Activated CD4-positive, alpha-beta T cell treated with anti-CD3 and anti-CD28 coated beads, Interleukin-2, amount 10 ng/mL, durations not matched to agents 7 days and 5 days (primary cell): ENCODE data around the gene NINJ2. TPM values are rescaled to one million over a fixed set of nuclear protein-coding genes. Genes with fewer than 3 reads are reported as not detected.

Experiments
- CTCF ChIA-PET: fragments of 350-600 bp; sonication (Branson Sonifier 250); formaldehyde crosslinking; loops from one replicate; lab custom pipeline; 2021; ENCODE audit warnings: antibody characterized with exemption; lab: Charles Lee
- POLR2A ChIA-PET: fragments of 350-600 bp; sonication (Branson Sonifier 250); formaldehyde crosslinking; loops from one replicate; lab custom pipeline; 2021; ENCODE audit warnings: antibody characterized with exemption; lab: Charles Lee
- DNase-seq: peaks from one replicate; pipeline ENCODE4 v3.0.0-alpha.2; 2020
- H3K27ac Mint-ChIP-seq: one replicate; pipeline ENCODE4 v1.8.0; 2021; ENCODE audit warnings: mild to moderate bottlenecking, moderate library complexity, mixed read lengths
- H3K27me3 Mint-ChIP-seq: one replicate; pipeline ENCODE4 v1.8.0; 2021; ENCODE audit warnings: mixed read lengths
- H3K36me3 Mint-ChIP-seq: one replicate; pipeline ENCODE4 v1.8.0; 2021; ENCODE audit warnings: low read depth, mixed read lengths
- H3K4me1 Mint-ChIP-seq: one replicate; pipeline ENCODE4 v1.8.0; 2021; ENCODE audit warnings: mixed read lengths
- H3K4me3 Mint-ChIP-seq: one replicate; pipeline ENCODE4 v1.8.0; 2021; ENCODE audit warnings: mild to moderate bottlenecking, moderate library complexity, mixed read lengths
- H3K9me3 Mint-ChIP-seq: one replicate; pipeline ENCODE4 v1.8.0; 2021; ENCODE audit warnings: mixed read lengths
- total RNA-seq, 2 experiments: library from RNA; stranded (reverse); gene quantifications; one replicate each; pipeline ENCODE4 v1.2.3, GENCODE V29; 2021

NINJ2 gene
- total RNA-seq, 2 experiments from 2014 or later: 6.7 to 7.4 TPM

- Mint-ChIP-seq H3K27ac (no peak overlapping the region), H3K4me1 (peaks cover 56% of the 10 kb centered on the region), H3K4me3 (no peak overlapping the region), H3K9me3 (no peaks in the 10 kb centered on the region), H3K36me3 (no peaks in the 10 kb centered on the region), H3K27me3 (no peaks in the 10 kb centered on the region)
- ChIA-PET POLR2A (no interaction called here), CTCF (interaction anchor here (0.6 to 3.2 kb wide), 5 partner anchors 14 to 133 kb away, joined by 3 to 13 read pairs (median 5); partner anchors contain the start of gene WNK1)
- no peak for DNase-seq
These were observed 44.6 kb downstream of the NINJ2 start for GRCh38 chr12:618605-619004.

GRCh38 chr12:617304-617915 lies 45.8 kb downstream of the NINJ2 start:
- no peak overlapping the region for H3K27ac Mint-ChIP-seq
- ChIA-PET CTCF (interaction anchor here (0.9 to 2.1 kb wide), 6 partner anchors 9 to 134 kb away, joined by 3 to 8 read pairs (median 5); no protein-coding TSS in a partner anchor), POLR2A (no interaction called here)
- no peak for DNase-seq
- H3K36me3 Mint-ChIP-seq: no peaks in the 10 kb centered on the region
- no peaks in the 10 kb centered on the region for H3K27me3 Mint-ChIP-seq
- H3K4me3 Mint-ChIP-seq: no peak overlapping the region
- H3K4me1 Mint-ChIP-seq: peaks cover 44% of the 10 kb centered on the region
- no peaks in the 10 kb centered on the region for H3K9me3 Mint-ChIP-seq

GRCh38 chr12:615620-616019 lies 47.6 kb downstream of the NINJ2 start:
- POLR2A ChIA-PET: interaction anchor here (1.4 kb wide), 1 partner anchor 135 kb away, joined by 5 read pairs; no protein-coding TSS in a partner anchor
- H3K4me1 Mint-ChIP-seq: peaks cover 46% of the 10 kb centered on the region
- CTCF ChIA-PET: interaction anchor here (0.9 to 2.8 kb wide), 9 partner anchors 9 to 178 kb away, joined by 3 to 16 read pairs (median 7); partner anchors contain the start of gene WNK1
- H3K27me3 Mint-ChIP-seq: no peaks in the 10 kb centered on the region
- H3K4me3 Mint-ChIP-seq: no peak overlapping the region
- no peaks in the 10 kb centered on the region for H3K9me3 Mint-ChIP-seq
- no peak overlapping the region for H3K27ac Mint-ChIP-seq
- H3K36me3 Mint-ChIP-seq: no peaks in the 10 kb centered on the region
- DNase-seq: no peak

- peak; percentile 32 for DNase-seq
- Mint-ChIP-seq H3K4me1 (peaks cover 50% of the 10 kb centered on the region), H3K9me3 (no peaks in the 10 kb centered on the region), H3K36me3 (no peaks in the 10 kb centered on the region), H3K27ac (no peak overlapping the region), H3K27me3 (no peaks in the 10 kb centered on the region), H3K4me3 (no peak overlapping the region)
- ChIA-PET CTCF (interaction anchor here (0.6 to 2.8 kb wide), 12 partner anchors 9 to 295 kb away, joined by 3 to 16 read pairs (median 4); partner anchors contain the start of gene WNK1), POLR2A (interaction anchor here (0.6 to 1.4 kb wide), 3 partner anchors 16 to 137 kb away, joined by 3 to 7 read pairs (median 5); no protein-coding TSS in a partner anchor)
These were observed 48.8 kb downstream of the NINJ2 start for GRCh38 chr12:614411-614970.

- Mint-ChIP-seq H3K4me3 (no peak overlapping the region), H3K27me3 (no peaks in the 10 kb centered on the region), H3K36me3 (no peaks in the 10 kb centered on the region), H3K9me3 (no peaks in the 10 kb centered on the region), H3K4me1 (peaks cover 45% of the 10 kb centered on the region), H3K27ac (no peak overlapping the region)
- ChIA-PET POLR2A (interaction anchor here (0.9 to 1.4 kb wide), 2 partner anchors 17 to 137 kb away, joined by 5 to 7 read pairs; no protein-coding TSS in a partner anchor), CTCF (interaction anchor here (0.8 to 2.8 kb wide), 11 partner anchors 9 to 295 kb away, joined by 3 to 16 read pairs (median 5); partner anchors contain the start of gene WNK1)
- DNase-seq: no peak
These were observed 49.2 kb downstream of the NINJ2 start for GRCh38 chr12:613996-614395.

GRCh38 chr12:612886-613285 lies 50.4 kb downstream of the NINJ2 start:
- H3K4me3 Mint-ChIP-seq: no peak overlapping the region
- no peak for DNase-seq
- peaks cover 52% of the 10 kb centered on the region for H3K4me1 Mint-ChIP-seq
- CTCF ChIA-PET: interaction anchor here (2.0 kb wide), 1 partner anchor 37 kb away, joined by 8 read pairs; no protein-coding TSS in a partner anchor
- no peaks in the 10 kb centered on the region for H3K27me3 Mint-ChIP-seq
- no peak overlapping the region for H3K27ac Mint-ChIP-seq
- H3K9me3 Mint-ChIP-seq: no peaks in the 10 kb centered on the region
- POLR2A ChIA-PET: no interaction called here
- no peaks in the 10 kb centered on the region for H3K36me3 Mint-ChIP-seq

- CTCF ChIA-PET: interaction anchor here (1.0 to 1.3 kb wide), 3 partner anchors 10 to 36 kb away, joined by 3 to 5 read pairs (median 4); no protein-coding TSS in a partner anchor
These were observed 51.0 kb downstream of the NINJ2 start for GRCh38 chr12:612293-612692.

GRCh38 chr12:611721-612120 lies 51.5 kb downstream of the NINJ2 start:
- no peak for DNase-seq
- CTCF ChIA-PET: interaction anchor here (1.0 to 2.4 kb wide), 4 partner anchors 8 to 36 kb away, joined by 3 to 7 read pairs (median 4); no protein-coding TSS in a partner anchor

More at GRCh38 chr12:612293-612692, 51.0 kb downstream of the NINJ2 start:
- peaks cover 54% of the 10 kb centered on the region for H3K4me1 Mint-ChIP-seq
- no peak overlapping the region for H3K4me3 Mint-ChIP-seq
- H3K27ac Mint-ChIP-seq: no peak overlapping the region
- no peaks in the 10 kb centered on the region for H3K36me3 Mint-ChIP-seq
- no peaks in the 10 kb centered on the region for H3K9me3 Mint-ChIP-seq
- no peak for DNase-seq
- POLR2A ChIA-PET: interaction anchor here (0.6 kb wide), 1 partner anchor 53 kb away, joined by 3 read pairs; no protein-coding TSS in a partner anchor
- H3K27me3 Mint-ChIP-seq: no peaks in the 10 kb centered on the region

GRCh38 chr12:608921-609320 lies 54.3 kb downstream of the NINJ2 start:
- no peak overlapping the region for H3K27ac Mint-ChIP-seq
- no peak for DNase-seq
- no peak overlapping the region for H3K4me3 Mint-ChIP-seq
- no peaks in the 10 kb centered on the region for H3K36me3 Mint-ChIP-seq
- no peaks in the 10 kb centered on the region for H3K9me3 Mint-ChIP-seq
- POLR2A ChIA-PET: no interaction called here
- CTCF ChIA-PET: interaction anchor here (0.8 to 2.5 kb wide), 5 partner anchors 11 to 341 kb away, joined by 3 to 10 read pairs (median 3); partner anchors contain the start of gene RAD52
- peaks cover 40% of the 10 kb centered on the region for H3K4me1 Mint-ChIP-seq
- H3K27me3 Mint-ChIP-seq: no peaks in the 10 kb centered on the region

More at GRCh38 chr12:611721-612120, 51.5 kb downstream of the NINJ2 start:
- Mint-ChIP-seq H3K27me3 (no peaks in the 10 kb centered on the region), H3K9me3 (no peaks in the 10 kb centered on the region), H3K36me3 (no peaks in the 10 kb centered on the region), H3K4me3 (no peak overlapping the region), H3K4me1 (peaks cover 56% of the 10 kb centered on the region), H3K27ac (no peak overlapping the region)
- POLR2A ChIA-PET: interaction anchor here (0.6 kb wide), 2 partner anchors 30 to 54 kb away, joined by 3 to 4 read pairs; no protein-coding TSS in a partner anchor

GRCh38 chr12:608413-608812 lies 54.8 kb downstream of the NINJ2 start:
- Mint-ChIP-seq H3K27me3 (no peaks in the 10 kb centered on the region), H3K9me3 (no peaks in the 10 kb centered on the region), H3K4me1 (peaks cover 40% of the 10 kb centered on the region), H3K4me3 (no peak overlapping the region), H3K27ac (no peak overlapping the region), H3K36me3 (no peaks in the 10 kb centered on the region)
- DNase-seq: no peak
- CTCF ChIA-PET: interaction anchor here (0.7 to 2.5 kb wide), 8 partner anchors 11 to 341 kb away, joined by 3 to 10 read pairs (median 3); partner anchors contain the start of gene RAD52
- POLR2A ChIA-PET: no interaction called here

- CTCF ChIA-PET: interaction anchor here (0.5 to 2.5 kb wide), 8 partner anchors 16 to 143 kb away, joined by 3 to 10 read pairs (median 4); no protein-coding TSS in a partner anchor
- no peaks in the 10 kb centered on the region for H3K9me3 Mint-ChIP-seq
- peak; percentile 19 for DNase-seq
These were observed 55.7 kb downstream of the NINJ2 start for GRCh38 chr12:607541-608001.

GRCh38 chr12:604956-605355 lies 58.3 kb downstream of the NINJ2 start:
- ChIA-PET CTCF (interaction anchor here (1.1 kb wide), 1 partner anchor 29 kb away, joined by 3 read pairs; no protein-coding TSS in a partner anchor), POLR2A (no interaction called here)
- Mint-ChIP-seq H3K9me3 (no peaks in the 10 kb centered on the region), H3K27me3 (no peaks in the 10 kb centered on the region), H3K27ac (no peak overlapping the region), H3K4me3 (no peak overlapping the region), H3K4me1 (peaks cover 27% of the 10 kb centered on the region), H3K36me3 (no peaks in the 10 kb centered on the region)
- no peak for DNase-seq

More at GRCh38 chr12:607541-608001, 55.7 kb downstream of the NINJ2 start:
- Mint-ChIP-seq H3K4me3 (no peak overlapping the region), H3K27ac (no peak overlapping the region), H3K27me3 (no peaks in the 10 kb centered on the region), H3K4me1 (peaks cover 40% of the 10 kb centered on the region), H3K36me3 (no peaks in the 10 kb centered on the region)
- POLR2A ChIA-PET: no interaction called here
